Retinal pigment epithelial cell (primary cell): ENCODE results near the gene FRMD4B.
"Not testable (repeated sequence)": the region's sequence is repeated elsewhere in the genome, so short reads cannot be mapped to it uniquely, and the experiment has no call there.

Experiments
- DNase-seq: peaks from one replicate; pipeline ENCODE4 v3.0.0-alpha.2; 2010; ENCODE audit warnings: low read depth
- H3K4me3 ChIP-seq: 2 replicates; pipeline ENCODE4 v1.5.1; 2011; ENCODE audit warnings: mild to moderate bottlenecking, low read length, control low read depth, moderate library complexity
- TF ChIP-seq, protein P1 (sequence below): conservative IDR thresholded peaks from 2 replicates; pipeline ENCODE4 v1.5.1; 2011; ENCODE audit warnings: low read depth, low read length, control low read depth, inconsistent platforms

FRMD4B gene

DNA sequence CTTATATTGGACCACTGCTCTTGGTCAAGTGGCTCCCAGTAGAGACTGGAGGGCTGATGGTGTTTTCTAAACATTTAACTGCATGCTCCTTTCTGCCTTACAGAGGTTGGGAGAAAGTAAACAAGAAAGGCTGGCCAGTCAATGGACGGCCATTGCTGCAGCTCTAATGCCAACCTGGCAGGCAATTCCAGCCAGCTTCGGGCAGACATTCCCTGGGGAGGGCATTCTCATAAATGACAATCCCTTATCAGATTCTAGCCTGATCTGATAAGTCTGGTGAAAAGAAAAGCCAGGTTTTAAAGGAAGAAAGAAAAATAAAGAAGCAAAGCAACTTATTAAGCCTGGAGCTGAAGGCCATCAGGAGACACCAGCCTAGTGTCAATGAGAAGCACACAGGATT is 60.7 kb downstream of the FRMD4B start:
- TF ChIP-seq, protein P1, sequence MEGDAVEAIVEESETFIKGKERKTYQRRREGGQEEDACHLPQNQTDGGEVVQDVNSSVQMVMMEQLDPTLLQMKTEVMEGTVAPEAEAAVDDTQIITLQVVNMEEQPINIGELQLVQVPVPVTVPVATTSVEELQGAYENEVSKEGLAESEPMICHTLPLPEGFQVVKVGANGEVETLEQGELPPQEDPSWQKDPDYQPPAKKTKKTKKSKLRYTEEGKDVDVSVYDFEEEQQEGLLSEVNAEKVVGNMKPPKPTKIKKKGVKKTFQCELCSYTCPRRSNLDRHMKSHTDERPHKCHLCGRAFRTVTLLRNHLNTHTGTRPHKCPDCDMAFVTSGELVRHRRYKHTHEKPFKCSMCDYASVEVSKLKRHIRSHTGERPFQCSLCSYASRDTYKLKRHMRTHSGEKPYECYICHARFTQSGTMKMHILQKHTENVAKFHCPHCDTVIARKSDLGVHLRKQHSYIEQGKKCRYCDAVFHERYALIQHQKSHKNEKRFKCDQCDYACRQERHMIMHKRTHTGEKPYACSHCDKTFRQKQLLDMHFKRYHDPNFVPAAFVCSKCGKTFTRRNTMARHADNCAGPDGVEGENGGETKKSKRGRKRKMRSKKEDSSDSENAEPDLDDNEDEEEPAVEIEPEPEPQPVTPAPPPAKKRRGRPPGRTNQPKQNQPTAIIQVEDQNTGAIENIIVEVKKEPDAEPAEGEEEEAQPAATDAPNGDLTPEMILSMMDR, result no peak
- no peak for DNase-seq
- H3K4me3 ChIP-seq, result no peak overlapping the region

DNA sequence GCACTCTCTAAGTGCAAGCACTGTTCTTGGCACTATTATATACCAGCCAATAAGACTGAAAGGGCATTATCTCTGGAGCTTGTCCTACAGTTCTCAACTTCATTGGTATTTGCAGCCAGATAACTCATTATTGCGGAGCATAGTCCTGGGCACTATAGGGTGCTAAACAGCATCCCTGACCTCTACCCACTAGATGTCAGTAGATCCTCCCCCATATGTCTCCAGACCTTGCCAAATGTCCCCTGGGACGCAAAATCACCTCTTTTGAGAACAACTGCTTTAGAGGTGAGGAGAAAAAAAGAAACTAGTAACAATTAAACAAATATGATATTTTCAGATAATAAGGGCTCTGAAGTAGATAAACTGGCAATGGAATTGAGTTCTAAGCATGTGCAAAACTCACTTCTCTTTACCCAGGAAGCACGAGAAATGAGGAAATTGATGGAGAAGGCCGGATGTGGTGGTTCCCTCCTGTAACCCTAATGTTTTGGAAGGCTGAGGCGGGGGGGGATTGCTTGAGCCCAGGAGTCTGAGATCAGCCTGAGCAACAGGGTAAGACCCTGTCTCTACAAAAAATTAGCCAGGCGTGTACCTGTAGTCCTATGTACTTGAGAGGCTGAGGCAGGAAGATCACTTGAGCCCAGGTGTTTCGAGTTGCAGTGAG is 61.4 kb downstream of the FRMD4B start:
- TF ChIP-seq, protein P1, result peak; percentile 41
- no peak for DNase-seq
- no peak overlapping the region for H3K4me3 ChIP-seq

DNA sequence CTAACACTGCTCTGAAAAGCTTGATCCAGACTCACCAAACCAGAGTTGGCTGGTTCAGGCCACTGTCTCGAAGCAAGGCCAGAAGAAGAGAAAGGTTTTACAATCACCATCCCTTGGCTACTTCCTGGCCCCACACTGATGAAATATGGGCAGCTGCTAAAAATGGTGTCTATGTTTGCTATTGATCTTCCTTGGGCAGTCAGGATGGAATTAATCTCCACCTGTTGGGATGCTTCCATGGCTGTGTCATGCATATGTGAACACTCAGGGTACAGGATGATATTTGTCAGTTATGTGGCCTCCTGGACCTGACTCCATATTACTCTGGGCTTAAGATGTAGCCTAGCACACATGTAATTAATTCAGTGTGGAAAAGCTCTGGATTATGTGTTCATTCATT is 61.9 kb downstream of the FRMD4B start:
- TF ChIP-seq, protein P1, result no peak
- H3K4me3 ChIP-seq, result no peak overlapping the region
- DNase-seq, result no peak

DNA sequence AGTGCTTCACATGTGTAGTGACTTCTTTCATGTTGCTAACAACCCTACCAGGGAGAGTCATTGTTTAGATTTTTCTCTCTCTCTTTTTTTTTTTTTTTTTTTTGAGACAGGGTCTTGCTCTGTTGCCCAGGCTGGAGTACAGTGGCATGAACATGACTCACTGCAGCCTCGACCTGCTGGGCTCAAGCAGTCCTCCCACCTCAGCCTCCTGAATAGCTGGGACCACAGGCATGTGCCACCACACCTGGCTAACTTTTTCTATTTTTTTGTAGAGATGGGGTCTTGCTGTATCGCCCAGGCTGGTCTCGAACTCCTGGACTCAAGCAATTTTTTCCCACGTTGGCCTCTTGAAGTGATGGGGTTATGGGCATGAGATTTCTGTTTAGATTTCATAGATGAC is 63.4 kb downstream of the FRMD4B start:
- DNase-seq, H3K4me3 ChIP-seq: not testable (repeated sequence)

DNA sequence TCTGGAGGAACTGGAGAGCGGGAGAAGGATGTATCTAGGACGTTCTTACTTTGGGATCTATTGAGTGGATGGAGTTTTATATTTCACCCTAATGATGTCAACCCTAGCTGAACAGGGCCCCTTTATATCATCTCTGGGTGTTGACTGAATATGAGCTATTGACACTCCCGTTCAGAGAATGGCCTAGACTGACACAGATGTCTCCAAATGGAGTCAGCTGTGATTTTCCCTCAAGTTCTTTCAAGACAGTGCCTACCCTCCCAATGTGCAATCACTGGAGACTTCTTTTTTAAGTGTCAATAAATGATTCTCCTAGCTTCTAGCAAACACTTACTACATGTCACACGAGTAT is 63.8 kb downstream of the FRMD4B start:
- TF ChIP-seq, protein P1, result no peak
- no peak overlapping the region for H3K4me3 ChIP-seq
- no peak for DNase-seq

DNA sequence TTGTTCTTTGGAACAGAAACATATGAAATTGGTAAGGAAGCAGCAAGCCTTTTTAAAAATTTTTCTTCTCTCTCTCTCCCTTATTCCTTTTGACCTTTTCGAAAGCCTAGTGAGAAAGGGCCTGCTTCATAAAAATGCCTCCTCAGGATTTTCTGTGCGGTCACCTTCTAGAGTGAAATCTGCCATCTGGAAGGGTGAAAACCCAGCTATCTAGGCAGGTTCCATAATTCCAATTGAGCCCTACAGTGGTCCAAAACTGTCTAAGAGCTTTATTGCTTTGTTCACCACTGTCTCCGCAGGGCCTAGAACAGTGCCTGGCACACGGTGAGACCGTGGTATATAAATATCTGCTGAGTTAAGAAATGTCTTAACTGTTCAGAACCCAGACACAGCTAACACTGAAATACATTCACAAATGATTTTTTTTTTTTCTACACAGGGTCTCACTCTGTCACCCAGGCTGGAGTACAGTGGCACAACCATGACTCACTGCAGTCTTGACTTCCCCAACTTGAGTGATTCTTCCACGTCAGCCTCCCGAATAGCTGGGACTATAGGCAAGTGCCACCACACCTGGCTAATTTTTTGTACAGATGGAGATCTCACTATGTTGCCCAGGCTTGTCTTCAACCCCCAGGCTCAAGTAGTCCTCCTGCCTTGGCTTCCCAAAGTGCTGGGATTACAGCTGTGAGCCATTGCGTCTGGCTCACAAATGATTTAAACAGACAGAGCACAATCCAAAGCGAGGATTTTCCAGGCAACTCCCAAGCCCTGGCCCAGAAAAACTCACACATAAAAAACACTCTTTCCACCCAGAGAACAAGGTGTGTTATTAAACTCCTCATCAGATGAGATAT is 64.4 kb downstream of the FRMD4B start:
- H3K4me3 ChIP-seq, result no peak overlapping the region
- no peak for DNase-seq
- TF ChIP-seq, protein P1, result no peak

DNA sequence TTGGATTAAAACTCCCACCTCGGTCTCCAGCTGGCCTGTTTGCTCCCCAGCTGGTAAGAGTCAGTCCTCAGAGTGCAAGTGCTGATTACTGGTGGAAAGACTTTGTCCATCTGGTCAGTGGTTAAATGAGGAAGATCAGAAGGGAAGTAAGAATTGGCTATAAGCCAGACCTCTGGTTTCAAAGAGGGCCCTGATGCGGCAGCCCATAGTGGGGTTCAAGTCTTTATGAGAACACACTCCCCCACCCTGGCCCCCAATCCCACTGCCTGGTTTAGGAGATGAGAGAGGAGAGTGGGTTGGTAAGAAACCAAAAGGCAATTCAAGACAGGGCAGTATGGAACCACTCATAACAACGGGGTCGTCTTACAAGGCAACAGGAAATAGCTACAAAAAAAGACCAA is 65.0 kb downstream of the FRMD4B start:
- no peak overlapping the region for H3K4me3 ChIP-seq
- no peak for DNase-seq
- TF ChIP-seq, protein P1, result no peak
